ENCODE data around the gene LRRC56. TPM values are rescaled to one million over a fixed set of nuclear protein-coding genes. Genes with fewer than 3 reads are reported as not detected.

The LRRC56 gene
- total RNA-seq: 1 to 10 TPM; 1.7 to 2.4 (median 2.1) TPM

GRCh38 chr11:536841-537621 is at the start of gene LRRC56:
LRRC56 (plus strand) TSS chr11:537527; CDS start chr11:540685, 3,158 bp downstream.
- DNase-seq (ENCODE audit: low spot score in 2 of 2): peak; percentile 90 to 91
- H3K9me3 ChIP-seq: no peaks in the 10 kb centered on the region
- H3K4me3 ChIP-seq: peak within 1 kb of the TSS; percentile 91
- H3K4me1 ChIP-seq: peaks cover 52% of the 10 kb centered on the region
- peak; percentile 10 to 86 (median 79) for TF ChIP-seq POLR2AphosphoS5 (IDR thresholded peaks at IDR 0.05)
- no peak for TF ChIP-seq POLR2A (IDR thresholded peaks at IDR 0.05)
- TF ChIP-seq CTCF (IDR thresholded peaks at IDR 0.05): no peak
- no peak for TF ChIP-seq EP300 (IDR thresholded peaks at IDR 0.05)
- no CpG with 5 or more reads among the region's 93 CpGs for whole genome bisulfite sequencing
- no peaks in the 10 kb centered on the region for H3K27me3 ChIP-seq
- H3K27ac ChIP-seq: peak within 1 kb of the TSS; percentile 96
- H3K36me3 ChIP-seq: peaks cover 16% of the 10 kb centered on the region

- no peak overlapping the region for H3K4me3 ChIP-seq
- no peak for DNase-seq (ENCODE audit: low spot score in 2 of 2)
- 60% methylated on average over 15 of the region's 22 CpGs for WGBS
- H3K9me3 ChIP-seq: no peaks in the 10 kb centered on the region
- no peaks in the 10 kb centered on the region for H3K27me3 ChIP-seq
- TF ChIP-seq POLR2AphosphoS5 (IDR thresholded peaks at IDR 0.05): no peak
- no peaks in the 10 kb centered on the region for H3K4me1 ChIP-seq
- no peak overlapping the region for H3K27ac ChIP-seq
- H3K36me3 ChIP-seq: peaks cover 25% of the 10 kb centered on the region
Measured at GRCh38 chr11:487571-488021, 49.7 kb upstream of the LRRC56 start.

GRCh38 chr11:488062-488461 is 49.3 kb upstream of the LRRC56 start:
- no peak for DNase-seq (ENCODE audit: low spot score in 2 of 2)
- 64% methylated on average over 17 of the region's 25 CpGs for WGBS
- Histone ChIP-seq H3K4me1 (no peaks in the 10 kb centered on the region), H3K9me3 (no peaks in the 10 kb centered on the region), H3K27me3 (no peaks in the 10 kb centered on the region), H3K36me3 (peaks cover 30% of the 10 kb centered on the region), H3K4me3 (no peak overlapping the region), H3K27ac (no peak overlapping the region)
- no peak for TF ChIP-seq POLR2A (IDR thresholded peaks at IDR 0.05)
- no peak for TF ChIP-seq POLR2AphosphoS5 (IDR thresholded peaks at IDR 0.05)
- no peak for TF ChIP-seq CTCF (IDR thresholded peaks at IDR 0.05)
- no peak for TF ChIP-seq EP300 (IDR thresholded peaks at IDR 0.05)

GRCh38 chr11:488579-488978 is 48.7 kb upstream of the LRRC56 start:
- H3K36me3 ChIP-seq: peaks cover 35% of the 10 kb centered on the region
- H3K27me3 ChIP-seq: no peaks in the 10 kb centered on the region
- no peaks in the 10 kb centered on the region for H3K4me1 ChIP-seq
- H3K9me3 ChIP-seq: no peaks in the 10 kb centered on the region
- DNase-seq (ENCODE audit: low spot score in 2 of 2): no peak
- no peak overlapping the region for H3K4me3 ChIP-seq
- WGBS: 85% methylated on average over 10 of the region's 19 CpGs
- no peak overlapping the region for H3K27ac ChIP-seq
- TF ChIP-seq CTCF (IDR thresholded peaks at IDR 0.05): no peak
- TF ChIP-seq EP300 (IDR thresholded peaks at IDR 0.05): no peak
- no peak for TF ChIP-seq POLR2AphosphoS5 (IDR thresholded peaks at IDR 0.05)
- no peak for TF ChIP-seq POLR2A (IDR thresholded peaks at IDR 0.05)

- peaks cover 39% of the 10 kb centered on the region for H3K36me3 ChIP-seq
- WGBS: 79% methylated on average over 17 of the region's 19 CpGs
- no peak overlapping the region for H3K4me3 ChIP-seq
- no peaks in the 10 kb centered on the region for H3K27me3 ChIP-seq
- H3K4me1 ChIP-seq: no peaks in the 10 kb centered on the region
- TF ChIP-seq POLR2A (IDR thresholded peaks at IDR 0.05): no peak
- TF ChIP-seq CTCF (IDR thresholded peaks at IDR 0.05): no peak
- no peak for TF ChIP-seq EP300 (IDR thresholded peaks at IDR 0.05)
- TF ChIP-seq POLR2AphosphoS5 (IDR thresholded peaks at IDR 0.05): no peak
- H3K27ac ChIP-seq: no peak overlapping the region
- DNase-seq (ENCODE audit: low spot score in 2 of 2): no peak
- no peaks in the 10 kb centered on the region for H3K9me3 ChIP-seq
Measured at GRCh38 chr11:488992-489391, 48.3 kb upstream of the LRRC56 start.

All from suprapubic skin (tissue), 4 donors.